HepG2 (cell line): ENCODE data around the gene SCFD2. TPM values are rescaled to one million over a fixed set of nuclear protein-coding genes. Genes with fewer than 3 reads are reported as not detected.

Experiments used
- ATAC-seq: fragments of 200-7000 bp; cut with Tn5 transposase; 3 replicates; pipeline ENCODE4 v1.9.1; 2020; ENCODE audit warnings: mild to moderate bottlenecking, moderate library complexity
- BruUV-seq: library from RNA; stranded (reverse); fragments of 400-500 nt; replicated peaks from 2 replicates; lab custom pipeline; 2021; lab: Mats Ljungman, UMichigan
- CTCF ChIA-PET: fragments of 300-600 bp; formaldehyde crosslinking; extraction: SDS; loops from one replicate; lab custom pipeline; 2021; ENCODE audit warnings: low total read pairs, inconsistent platforms, low intra/inter-chr PET ratio; lab: Yijun Ruan, JAX
- POLR2A ChIA-PET: fragments of 350-600 bp; sonication (Branson Sonifier 250); formaldehyde crosslinking; loops from one replicate; lab custom pipeline; 2020; ENCODE audit warnings: antibody characterized with exemption, inconsistent platforms; lab: Yijun Ruan, JAX
- DNase-seq: peaks from one replicate; pipeline ENCODE4 v3.0.0-alpha.2; 2015; ENCODE audit warnings: low spot score
- FAIRE-seq: peaks from 3 replicates; lab custom pipeline; 2011; peaks lifted over from hg19 to GRCh38; lab: Jason Lieb, UNC
- H2AFZ ChIP-seq: one replicate; pipeline ENCODE4 v1.6.1; 2011; ENCODE audit warnings: low read length, inconsistent platforms
- H3K27ac ChIP-seq: fragments of 300-600 bp; 3 replicates; pipeline ENCODE4 v1.8.0; 2011; ENCODE audit warnings: mixed run types, mild to moderate bottlenecking, mixed read lengths, low read length, inconsistent platforms; ENCODE audit not compliant: insufficient read depth; ENCODE audit errors: extremely low read length
- H3K27me3 ChIP-seq, 2 experiments: fragments of 200-600 bp in 1 of 2; 2 replicates in 1 of 2; 3 replicates in 1 of 2; pipeline versions ENCODE4 v1.6.0 to v1.8.0; 2011; ENCODE audit warnings: low read length in 2 of 2, mild to moderate bottlenecking in 2 of 2, moderate library complexity in 2 of 2, inconsistent platforms in 1 of 2; ENCODE audit not compliant: insufficient read depth in 2 of 2, control insufficient read depth in 1 of 2
- H3K36me3 ChIP-seq, 2 experiments: fragments of 200-600 bp in 1 of 2; replicated peaks in 1 of 2; 2 replicates in 1 of 2; 3 replicates in 1 of 2; pipeline versions ENCODE4 v1.5.1 to v1.8.0; 2011; ENCODE audit warnings: low read length in 2 of 2, inconsistent platforms in 1 of 2; ENCODE audit not compliant: insufficient read depth in 2 of 2, control insufficient read depth in 1 of 2
- H3K4me1 ChIP-seq: 2 replicates; pipeline ENCODE4 v1.5.1; 2012; ENCODE audit warnings: low read length, inconsistent platforms; ENCODE audit not compliant: insufficient read depth
- H3K4me2 ChIP-seq: 2 replicates; pipeline ENCODE4 v1.6.0; 2011; ENCODE audit warnings: low read depth, low read length, inconsistent platforms
- H3K4me3 ChIP-seq, 3 experiments: fragments of 200-600 bp in 1 of 3; sonication (generic), shearing (Covaris generic) in 1 of 3; replicated peaks in 1 of 3; 2 replicates each; pipeline ENCODE4 v1.5.1; 2011 to 2016; ENCODE audit warnings: low read length in 3 of 3, inconsistent platforms in 2 of 3, low read depth in 2 of 3, mild to moderate bottlenecking in 2 of 3, control low read depth in 1 of 3, mixed read lengths in 1 of 3; ENCODE audit not compliant: insufficient read depth in 1 of 3
- H3K79me2 ChIP-seq: one replicate; pipeline ENCODE4 v1.6.1; 2011; ENCODE audit warnings: low read length, inconsistent platforms; ENCODE audit not compliant: insufficient read depth
- H3K9ac ChIP-seq: 2 replicates; pipeline ENCODE4 v1.6.0; 2011; ENCODE audit warnings: mild to moderate bottlenecking, low read depth, low read length, inconsistent platforms; ENCODE audit not compliant: insufficient read depth
- H3K9me3 ChIP-seq: 2 replicates; pipeline ENCODE4 v1.5.1; 2012; ENCODE audit warnings: mild to moderate bottlenecking, low read length
- H4K20me1 ChIP-seq: 2 replicates; pipeline ENCODE4 v1.6.0; 2011; ENCODE audit warnings: inconsistent platforms, mild to moderate bottlenecking, low read length, moderate library complexity; ENCODE audit not compliant: insufficient read depth
- CCAR2 ChIP-seq: fragments of 200-400 bp; formaldehyde crosslinking; optimal IDR thresholded peaks from 2 replicates; pipeline ENCODE3; 2018; ENCODE audit warnings: low read depth, mild to moderate bottlenecking, low read length, moderate library complexity
- FOXM1 ChIP-seq: sonication (generic); formaldehyde crosslinking; IDR thresholded peaks from 2 replicates; pipeline ENCODE4 v1.5.0; 2020; ENCODE audit warnings: missing genetic modification reagents
- NR3C1 ChIP-seq: sonication (generic); formaldehyde crosslinking; IDR thresholded peaks from 2 replicates; pipeline ENCODE4 v1.4.0; 2020; ENCODE audit warnings: missing genetic modification reagents
- PHB2 ChIP-seq: fragments of 450-650 bp; IDR thresholded peaks from 2 replicates; pipeline ENCODE4 v1.6.1; 2018; ENCODE audit not compliant: partially characterized antibody
- POLR2G ChIP-seq: fragments of 200-400 bp; formaldehyde crosslinking; IDR thresholded peaks from 2 replicates; pipeline ENCODE4 v1.6.1; 2018; ENCODE audit warnings: mild to moderate bottlenecking, low read depth, low read length, moderate library complexity
- SP1 ChIP-seq, 2 experiments: fragments of 450-650 bp in 1 of 2; sonication (generic) in 1 of 2; formaldehyde crosslinking in 1 of 2; IDR thresholded peaks; 2 replicates each; pipeline versions ENCODE4 v1.4.0 to v1.6.1; 2016 to 2020; ENCODE audit warnings: missing genetic modification reagents in 1 of 2
- SRF ChIP-seq: IDR thresholded peaks from 2 replicates; pipeline ENCODE4 v1.6.1; 2011; ENCODE audit warnings: mild to moderate bottlenecking, low read depth, low read length, moderate library complexity
- UBTF ChIP-seq: sonication (generic); formaldehyde crosslinking; IDR thresholded peaks from 2 replicates; pipeline ENCODE4 v1.4.0; 2020; ENCODE audit warnings: mild to moderate bottlenecking, missing genetic modification reagents
- ZNF274 ChIP-seq: sonication (generic); formaldehyde crosslinking; IDR thresholded peaks from 2 replicates; pipeline ENCODE4 v1.5.1; 2020; ENCODE audit warnings: mild to moderate bottlenecking, missing genetic modification reagents
- ZNF543 ChIP-seq: sonication (generic); formaldehyde crosslinking; IDR thresholded peaks from 2 replicates; pipeline ENCODE4 v1.4.0; 2020; ENCODE audit warnings: mild to moderate bottlenecking, missing genetic modification reagents
- ZNF629 ChIP-seq: sonication (generic); formaldehyde crosslinking; conservative IDR thresholded peaks from 2 replicates; pipeline ENCODE4 v1.5.0; 2020; ENCODE audit warnings: missing genetic modification reagents
- ZNF670 ChIP-seq: sonication (generic); formaldehyde crosslinking; IDR thresholded peaks from 2 replicates; pipeline ENCODE4 v1.8.0; 2022; ENCODE audit warnings: mild to moderate bottlenecking, missing genetic modification reagents, borderline replicate concordance
- WGBS: methylation state at CpG from one replicate; pipeline ENCODE4 v1.1.6; 2017; ENCODE audit warnings: low lambda C conversion rate; 5-methylcytosine and 5-hydroxymethylcytosine counted together
- in situ Hi-C: cut with HindIII; loops from 2 replicates; pipeline ENCODE4 v1.10.0; 2017; ENCODE audit warnings: low pct_unique_long_range_greater_than_20kb; ENCODE audit not compliant: extremely low pct_ligation_motif_present
- intact Hi-C: fragments of 100-400 bp; cut with micrococcal nuclease; formaldehyde crosslinking; loops from one replicate; pipeline ENCODE4 v1.10.0; 2022; ENCODE audit not compliant: unreplicated experiment
- polyA plus RNA-seq, 8 experiments: library from polyadenylated mRNA; depleted of rRNA in 3 of 8; stranded (reverse) in 7 of 8; unstranded in 1 of 8; fragments of >200 nt; fragmentation: Illumina TruSeq in 4 of 8; extraction: Trizol in 4 of 8; gene quantifications; 2 replicates each; pipeline versions ENCODE4 v1.2.1 to v1.2.3, GENCODE V29; 2011 to 2016; ENCODE audit warnings: low read depth in 4 of 8, missing spikeins in 1 of 8, mixed read lengths in 1 of 8; ENCODE audit not compliant: insufficient read depth in 1 of 8
- total RNA-seq, 5 experiments: library from RNA; depleted of rRNA; stranded (reverse); fragments of >200 nt; fragmentation: Illumina TruSeq; extraction: Trizol; gene quantifications; 2 replicates each; pipeline ENCODE4 v1.2.3, GENCODE V29; 2016; ENCODE audit warnings: low read depth in 1 of 5
- TF ChIP-seq, protein P1 (sequence below): sonication (generic); formaldehyde crosslinking; IDR thresholded peaks from 2 replicates; pipeline ENCODE4 v1.4.0; 2020; ENCODE audit warnings: missing genetic modification reagents
- TF ChIP-seq, protein P2 (sequence below): sonication (generic); formaldehyde crosslinking; IDR thresholded peaks from 2 replicates; pipeline ENCODE4 v1.8.1; 2023; ENCODE audit warnings: mild to moderate bottlenecking, missing genetic modification reagents, borderline replicate concordance
- TF ChIP-seq, protein P3 (sequence below): sonication (generic); formaldehyde crosslinking; IDR thresholded peaks from 2 replicates; pipeline ENCODE4 v1.9.0; 2021; ENCODE audit warnings: missing genetic modification reagents, borderline replicate concordance

The SCFD2 gene
- total and polyA plus RNA-seq, 2 of the 13 experiments (the other 11 are each of a cell fraction or from before 2014, with no cell fraction given) = 4.6 to 15.6 TPM

- TF ChIP-seq SRF = no peak
- TF ChIP-seq UBTF (CRISPR knock-in tag) = no peak
- no peak for TF ChIP-seq ZNF274
These were observed 480.9 kb downstream of the SCFD2 start (continued) for GRCh38 chr4:52884994-52885393.

DNA sequence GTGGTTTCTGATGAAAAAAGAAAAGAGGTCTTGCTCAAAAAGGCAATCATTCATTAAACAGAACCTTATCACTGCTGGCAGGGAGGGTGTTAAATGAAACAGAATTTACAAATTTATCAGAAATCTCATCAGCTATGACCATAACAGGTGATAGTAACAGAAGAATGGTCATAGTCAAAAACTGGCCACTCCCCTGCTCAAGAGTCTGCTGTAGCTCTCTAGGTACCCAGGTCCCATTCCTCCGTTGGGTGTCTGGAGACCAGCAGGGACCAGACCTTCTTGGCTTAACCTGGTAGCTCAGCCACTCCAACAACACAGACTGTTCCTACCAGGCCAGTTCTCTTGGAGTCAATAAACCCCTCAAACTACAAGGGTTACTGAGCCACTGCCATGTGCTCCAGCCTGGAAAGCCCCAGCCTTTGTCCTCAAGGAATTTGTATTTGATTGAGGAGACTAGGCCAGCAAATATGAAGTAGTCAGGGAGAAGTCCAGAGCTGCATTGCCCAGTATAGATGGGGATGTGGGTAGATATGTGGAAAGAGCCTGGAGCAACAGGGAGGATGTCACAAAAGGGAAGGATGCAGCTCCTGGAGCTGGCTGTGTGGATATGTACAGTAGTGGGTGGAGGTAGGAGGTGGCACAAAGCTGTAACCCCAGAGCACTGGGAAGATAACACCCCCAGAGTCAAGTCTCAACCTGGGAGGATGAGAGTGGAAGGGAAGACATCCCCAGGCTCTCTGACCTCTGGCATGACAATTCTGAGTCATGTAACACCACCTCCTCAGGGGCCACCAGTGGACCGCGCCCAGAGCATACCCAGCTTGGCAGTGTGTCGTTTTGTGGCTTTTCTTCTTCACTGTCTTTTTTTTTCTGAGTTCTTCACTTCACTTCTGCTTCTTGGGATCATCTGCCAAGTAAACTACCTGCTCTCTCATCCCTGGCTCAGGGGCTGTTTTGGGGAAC is 481.9 kb downstream of the SCFD2 start:
- POLR2A ChIA-PET = no interaction called here
- no peak overlapping the region for H3K4me2 ChIP-seq
- no peaks in the 10 kb centered on the region for H3K27me3 ChIP-seq
- no peak for DNase-seq
- CTCF ChIA-PET = no interaction called here
- H3K9me3 ChIP-seq = no peaks in the 10 kb centered on the region
- no peak overlapping the region for H2AFZ ChIP-seq
- ATAC-seq = no peak
- in situ Hi-C loops (no loop called here), intact Hi-C loops (no loop called here)
- H3K36me3 ChIP-seq = no peaks in the 10 kb centered on the region
- BruUV-seq = no TSS peak
- no peak for TF ChIP-seq POLR2G
- TF ChIP-seq, protein P1, sequence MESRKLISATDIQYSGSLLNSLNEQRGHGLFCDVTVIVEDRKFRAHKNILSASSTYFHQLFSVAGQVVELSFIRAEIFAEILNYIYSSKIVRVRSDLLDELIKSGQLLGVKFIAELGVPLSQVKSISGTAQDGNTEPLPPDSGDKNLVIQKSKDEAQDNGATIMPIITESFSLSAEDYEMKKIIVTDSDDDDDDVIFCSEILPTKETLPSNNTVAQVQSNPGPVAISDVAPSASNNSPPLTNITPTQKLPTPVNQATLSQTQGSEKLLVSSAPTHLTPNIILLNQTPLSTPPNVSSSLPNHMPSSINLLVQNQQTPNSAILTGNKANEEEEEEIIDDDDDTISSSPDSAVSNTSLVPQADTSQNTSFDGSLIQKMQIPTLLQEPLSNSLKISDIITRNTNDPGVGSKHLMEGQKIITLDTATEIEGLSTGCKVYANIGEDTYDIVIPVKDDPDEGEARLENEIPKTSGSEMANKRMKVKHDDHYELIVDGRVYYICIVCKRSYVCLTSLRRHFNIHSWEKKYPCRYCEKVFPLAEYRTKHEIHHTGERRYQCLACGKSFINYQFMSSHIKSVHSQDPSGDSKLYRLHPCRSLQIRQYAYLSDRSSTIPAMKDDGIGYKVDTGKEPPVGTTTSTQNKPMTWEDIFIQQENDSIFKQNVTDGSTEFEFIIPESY (CRISPR knock-in tag) = no peak
- TF ChIP-seq ZNF629 (CRISPR knock-in tag) = no peak
- no peak for TF ChIP-seq CCAR2
- TF ChIP-seq, protein P2, sequence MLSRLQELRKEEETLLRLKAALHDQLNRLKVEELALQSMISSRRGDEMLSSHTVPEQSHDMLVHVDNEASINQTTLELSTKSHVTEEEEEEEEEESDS (CRISPR knock-in tag) = no peak
- no peak for TF ChIP-seq FOXM1 (CRISPR knock-in tag)
- TF ChIP-seq, protein P3, sequence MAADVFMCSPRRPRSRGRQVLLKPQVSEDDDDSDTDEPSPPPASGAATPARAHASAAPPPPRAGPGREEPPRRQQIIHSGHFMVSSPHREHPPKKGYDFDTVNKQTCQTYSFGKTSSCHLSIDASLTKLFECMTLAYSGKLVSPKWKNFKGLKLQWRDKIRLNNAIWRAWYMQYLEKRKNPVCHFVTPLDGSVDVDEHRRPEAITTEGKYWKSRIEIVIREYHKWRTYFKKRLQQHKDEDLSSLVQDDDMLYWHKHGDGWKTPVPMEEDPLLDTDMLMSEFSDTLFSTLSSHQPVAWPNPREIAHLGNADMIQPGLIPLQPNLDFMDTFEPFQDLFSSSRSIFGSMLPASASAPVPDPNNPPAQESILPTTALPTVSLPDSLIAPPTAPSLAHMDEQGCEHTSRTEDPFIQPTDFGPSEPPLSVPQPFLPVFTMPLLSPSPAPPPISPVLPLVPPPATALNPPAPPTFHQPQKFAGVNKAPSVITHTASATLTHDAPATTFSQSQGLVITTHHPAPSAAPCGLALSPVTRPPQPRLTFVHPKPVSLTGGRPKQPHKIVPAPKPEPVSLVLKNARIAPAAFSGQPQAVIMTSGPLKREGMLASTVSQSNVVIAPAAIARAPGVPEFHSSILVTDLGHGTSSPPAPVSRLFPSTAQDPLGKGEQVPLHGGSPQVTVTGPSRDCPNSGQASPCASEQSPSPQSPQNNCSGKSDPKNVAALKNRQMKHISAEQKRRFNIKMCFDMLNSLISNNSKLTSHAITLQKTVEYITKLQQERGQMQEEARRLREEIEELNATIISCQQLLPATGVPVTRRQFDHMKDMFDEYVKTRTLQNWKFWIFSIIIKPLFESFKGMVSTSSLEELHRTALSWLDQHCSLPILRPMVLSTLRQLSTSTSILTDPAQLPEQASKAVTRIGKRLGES (CRISPR knock-in tag) = no peak
- no peak for TF ChIP-seq SP1 (IDR thresholded peaks at IDR 0.05)
- no peak for TF ChIP-seq SP1 (CRISPR knock-in tag; IDR thresholded peaks at IDR 0.05)
- no peak for TF ChIP-seq ZNF543 (CRISPR knock-in tag)
- TF ChIP-seq NR3C1 (CRISPR knock-in tag) = no peak
- no peak for TF ChIP-seq ZNF670 (CRISPR knock-in tag)
- TF ChIP-seq PHB2 = no peak
- H4K20me1 ChIP-seq = no peaks in the 10 kb centered on the region
- H3K4me1 ChIP-seq = no peaks in the 10 kb centered on the region
- no peak for FAIRE-seq
- H3K79me2 ChIP-seq = no peaks in the 10 kb centered on the region
- no peak overlapping the region for H3K9ac ChIP-seq
- no peak overlapping the region for H3K27ac ChIP-seq
- 94% methylated on average over 4 of the region's 4 CpGs for WGBS
- H3K4me3 ChIP-seq = no peak overlapping the region
